GM23338 (cell line): Measurements from ENCODE around the gene AUH. TPM values are rescaled to one million over a fixed set of nuclear protein-coding genes. Genes with fewer than 3 reads are reported as not detected.

Source experiments
- ATAC-seq: fragments of 200-7000 bp; cut with Tn5 transposase; 3 replicates; pipeline ENCODE4 v1.9.1; 2020
- DNase-seq: peaks from one replicate; pipeline ENCODE4 v3.0.0-alpha.2; 2015; ENCODE audit warnings: low spot score
- H2AFZ ChIP-seq: fragments of 200-600 bp; sonication (generic); 2 replicates; pipeline ENCODE4 v1.8.0; 2016; ENCODE audit warnings: antibody characterized with exemption, mild to moderate bottlenecking, moderate library complexity
- H3F3A ChIP-seq: fragments of 200-600 bp; sonication (generic); replicated peaks from 2 replicates; pipeline ENCODE4 v1.8.0; 2017; ENCODE audit warnings: antibody characterized with exemption, mixed run types, low read depth
- H3K27ac ChIP-seq: fragments of 200-600 bp; sonication (generic); 2 replicates; pipeline ENCODE4 v1.6.1; 2016; ENCODE audit warnings: low read depth
- H3K27me3 ChIP-seq: fragments of 200-600 bp; sonication (generic); 2 replicates; pipeline ENCODE4 v1.8.0; 2016; ENCODE audit warnings: mild to moderate bottlenecking, mixed run types, moderate library complexity; ENCODE audit not compliant: insufficient read depth
- H3K36me3 ChIP-seq: fragments of 200-600 bp; sonication (generic); 2 replicates; pipeline ENCODE4 v1.8.0; 2016; ENCODE audit warnings: mild to moderate bottlenecking; ENCODE audit not compliant: insufficient read depth
- H3K4me1 ChIP-seq: fragments of 200-600 bp; sonication (generic); 2 replicates; pipeline ENCODE4 v1.8.0; 2016; ENCODE audit warnings: mild to moderate bottlenecking, moderate library complexity; ENCODE audit not compliant: insufficient read depth
- H3K4me2 ChIP-seq: fragments of 200-600 bp; sonication (generic); 2 replicates; pipeline ENCODE4 v1.7.1; 2017; ENCODE audit warnings: mixed run types
- H3K4me3 ChIP-seq: fragments of 200-600 bp; sonication (generic); 2 replicates; pipeline ENCODE4 v1.6.1; 2016; ENCODE audit warnings: mixed run types
- H3K79me2 ChIP-seq: fragments of 200-600 bp; sonication (generic); replicated peaks from 2 replicates; pipeline ENCODE4 v1.8.0; 2017; ENCODE audit warnings: mild to moderate bottlenecking; ENCODE audit not compliant: insufficient read depth
- H3K9me2 ChIP-seq: fragments of 200-600 bp; sonication (generic); 2 replicates; pipeline ENCODE4 v1.8.0; 2017; ENCODE audit not compliant: insufficient read depth
- H4K20me1 ChIP-seq: fragments of 200-600 bp; sonication (generic); replicated peaks from 2 replicates; pipeline ENCODE4 v1.8.0; 2017; ENCODE audit warnings: mild to moderate bottlenecking; ENCODE audit not compliant: insufficient read depth
- H3K27ac Mint-ChIP-seq: 2 replicates; pipeline ENCODE4 v1.8.0; 2020; ENCODE audit warnings: inconsistent platforms, mild to moderate bottlenecking, moderate library complexity, mixed read lengths
- H3K27me3 Mint-ChIP-seq: 3 replicates; pipeline ENCODE4 v1.8.0; 2022; ENCODE audit warnings: low read depth, mild to moderate bottlenecking, moderate library complexity, mixed read lengths, inconsistent platforms; ENCODE audit not compliant: insufficient read depth, poor library complexity
- H3K36me3 Mint-ChIP-seq: 3 replicates; pipeline ENCODE4 v1.8.0; 2021; ENCODE audit warnings: low read depth, mild to moderate bottlenecking, inconsistent platforms, moderate library complexity, mixed read lengths
- H3K4me1 Mint-ChIP-seq: 3 replicates; pipeline ENCODE4 v1.8.0; 2020; ENCODE audit warnings: mild to moderate bottlenecking, inconsistent platforms, mixed read lengths
- H3K4me3 Mint-ChIP-seq: 3 replicates; pipeline ENCODE4 v1.8.0; 2021; ENCODE audit warnings: moderate library complexity, mild to moderate bottlenecking, inconsistent platforms, mixed read lengths
- H3K9me3 Mint-ChIP-seq: 3 replicates; pipeline ENCODE4 v1.8.0; 2020; ENCODE audit warnings: moderate library complexity, mild to moderate bottlenecking, inconsistent platforms, mixed read lengths
- CREB1 ChIP-seq: fragments of 250-450 bp; sonication (Bioruptor Pico); IDR thresholded peaks from 2 replicates; pipeline ENCODE4 v1.5.0; 2020; ENCODE audit warnings: low read depth, mild to moderate bottlenecking, moderate library complexity
- NANOG ChIP-seq: IDR thresholded peaks from 2 replicates; pipeline ENCODE4 v1.6.1; 2016; ENCODE audit warnings: antibody characterized with exemption, borderline replicate concordance
- ZNF331 ChIP-seq: fragments of 250-450 bp; sonication (Bioruptor Pico); IDR thresholded peaks from 2 replicates; pipeline ENCODE4 v1.5.0; 2020; ENCODE audit warnings: low read depth, mild to moderate bottlenecking, moderate library complexity
- polyA plus RNA-seq: library from polyadenylated mRNA; unstranded; fragments of >200 nt; fragmentation: Nextera tagmentation; extraction: Ambion mirVana; gene quantifications from 2 replicates; pipeline ENCODE4 v1.2.1, GENCODE V29; 2016
- total RNA-seq: library from RNA; depleted of rRNA; stranded (reverse); fragments of >200 nt; shearing (Covaris generic); gene quantifications from 2 replicates; pipeline ENCODE4 v1.2.3, GENCODE V29; 2014
- TF ChIP-seq, protein P1 (sequence below): IDR thresholded peaks from 2 replicates; pipeline ENCODE4 v1.6.1; 2016; ENCODE audit warnings: antibody characterized with exemption
- TF ChIP-seq, protein P2 (sequence below): fragments of 250-450 bp; sonication (Bioruptor Pico); IDR thresholded peaks from 2 replicates; pipeline ENCODE4 v1.5.0; 2020; ENCODE audit warnings: mild to moderate bottlenecking, moderate library complexity

The AUH gene
- total and polyA plus RNA-seq, 2 experiments from 2014 or later, result 28.8 to 34.2 TPM

DNA sequence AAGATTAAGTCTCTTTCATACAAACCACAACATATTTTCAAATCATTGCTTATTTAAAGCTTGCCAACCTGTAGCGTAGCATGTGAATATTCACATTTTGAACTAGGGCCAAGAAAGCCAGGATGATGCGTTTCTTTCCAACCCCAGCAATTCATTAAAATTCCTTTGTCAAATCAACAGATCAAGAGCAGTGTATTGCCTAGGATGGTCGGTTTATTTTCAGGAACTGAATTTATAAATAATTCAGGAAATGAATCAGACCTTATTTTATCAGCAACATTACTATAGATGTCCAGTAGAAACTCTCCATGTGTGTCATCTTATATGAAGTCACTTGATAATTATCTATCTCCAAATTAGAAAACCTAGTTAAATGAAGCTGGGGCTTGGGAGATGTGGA is 13.2 kb upstream of the AUH start:
- no peak overlapping the region for H2AFZ ChIP-seq
- no peak for TF ChIP-seq NANOG
- TF ChIP-seq CREB1 (CRISPR knock-in tag), result no peak
- TF ChIP-seq, protein P1, sequence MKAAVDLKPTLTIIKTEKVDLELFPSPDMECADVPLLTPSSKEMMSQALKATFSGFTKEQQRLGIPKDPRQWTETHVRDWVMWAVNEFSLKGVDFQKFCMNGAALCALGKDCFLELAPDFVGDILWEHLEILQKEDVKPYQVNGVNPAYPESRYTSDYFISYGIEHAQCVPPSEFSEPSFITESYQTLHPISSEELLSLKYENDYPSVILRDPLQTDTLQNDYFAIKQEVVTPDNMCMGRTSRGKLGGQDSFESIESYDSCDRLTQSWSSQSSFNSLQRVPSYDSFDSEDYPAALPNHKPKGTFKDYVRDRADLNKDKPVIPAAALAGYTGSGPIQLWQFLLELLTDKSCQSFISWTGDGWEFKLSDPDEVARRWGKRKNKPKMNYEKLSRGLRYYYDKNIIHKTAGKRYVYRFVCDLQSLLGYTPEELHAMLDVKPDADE, result no peak
- TF ChIP-seq, protein P2, sequence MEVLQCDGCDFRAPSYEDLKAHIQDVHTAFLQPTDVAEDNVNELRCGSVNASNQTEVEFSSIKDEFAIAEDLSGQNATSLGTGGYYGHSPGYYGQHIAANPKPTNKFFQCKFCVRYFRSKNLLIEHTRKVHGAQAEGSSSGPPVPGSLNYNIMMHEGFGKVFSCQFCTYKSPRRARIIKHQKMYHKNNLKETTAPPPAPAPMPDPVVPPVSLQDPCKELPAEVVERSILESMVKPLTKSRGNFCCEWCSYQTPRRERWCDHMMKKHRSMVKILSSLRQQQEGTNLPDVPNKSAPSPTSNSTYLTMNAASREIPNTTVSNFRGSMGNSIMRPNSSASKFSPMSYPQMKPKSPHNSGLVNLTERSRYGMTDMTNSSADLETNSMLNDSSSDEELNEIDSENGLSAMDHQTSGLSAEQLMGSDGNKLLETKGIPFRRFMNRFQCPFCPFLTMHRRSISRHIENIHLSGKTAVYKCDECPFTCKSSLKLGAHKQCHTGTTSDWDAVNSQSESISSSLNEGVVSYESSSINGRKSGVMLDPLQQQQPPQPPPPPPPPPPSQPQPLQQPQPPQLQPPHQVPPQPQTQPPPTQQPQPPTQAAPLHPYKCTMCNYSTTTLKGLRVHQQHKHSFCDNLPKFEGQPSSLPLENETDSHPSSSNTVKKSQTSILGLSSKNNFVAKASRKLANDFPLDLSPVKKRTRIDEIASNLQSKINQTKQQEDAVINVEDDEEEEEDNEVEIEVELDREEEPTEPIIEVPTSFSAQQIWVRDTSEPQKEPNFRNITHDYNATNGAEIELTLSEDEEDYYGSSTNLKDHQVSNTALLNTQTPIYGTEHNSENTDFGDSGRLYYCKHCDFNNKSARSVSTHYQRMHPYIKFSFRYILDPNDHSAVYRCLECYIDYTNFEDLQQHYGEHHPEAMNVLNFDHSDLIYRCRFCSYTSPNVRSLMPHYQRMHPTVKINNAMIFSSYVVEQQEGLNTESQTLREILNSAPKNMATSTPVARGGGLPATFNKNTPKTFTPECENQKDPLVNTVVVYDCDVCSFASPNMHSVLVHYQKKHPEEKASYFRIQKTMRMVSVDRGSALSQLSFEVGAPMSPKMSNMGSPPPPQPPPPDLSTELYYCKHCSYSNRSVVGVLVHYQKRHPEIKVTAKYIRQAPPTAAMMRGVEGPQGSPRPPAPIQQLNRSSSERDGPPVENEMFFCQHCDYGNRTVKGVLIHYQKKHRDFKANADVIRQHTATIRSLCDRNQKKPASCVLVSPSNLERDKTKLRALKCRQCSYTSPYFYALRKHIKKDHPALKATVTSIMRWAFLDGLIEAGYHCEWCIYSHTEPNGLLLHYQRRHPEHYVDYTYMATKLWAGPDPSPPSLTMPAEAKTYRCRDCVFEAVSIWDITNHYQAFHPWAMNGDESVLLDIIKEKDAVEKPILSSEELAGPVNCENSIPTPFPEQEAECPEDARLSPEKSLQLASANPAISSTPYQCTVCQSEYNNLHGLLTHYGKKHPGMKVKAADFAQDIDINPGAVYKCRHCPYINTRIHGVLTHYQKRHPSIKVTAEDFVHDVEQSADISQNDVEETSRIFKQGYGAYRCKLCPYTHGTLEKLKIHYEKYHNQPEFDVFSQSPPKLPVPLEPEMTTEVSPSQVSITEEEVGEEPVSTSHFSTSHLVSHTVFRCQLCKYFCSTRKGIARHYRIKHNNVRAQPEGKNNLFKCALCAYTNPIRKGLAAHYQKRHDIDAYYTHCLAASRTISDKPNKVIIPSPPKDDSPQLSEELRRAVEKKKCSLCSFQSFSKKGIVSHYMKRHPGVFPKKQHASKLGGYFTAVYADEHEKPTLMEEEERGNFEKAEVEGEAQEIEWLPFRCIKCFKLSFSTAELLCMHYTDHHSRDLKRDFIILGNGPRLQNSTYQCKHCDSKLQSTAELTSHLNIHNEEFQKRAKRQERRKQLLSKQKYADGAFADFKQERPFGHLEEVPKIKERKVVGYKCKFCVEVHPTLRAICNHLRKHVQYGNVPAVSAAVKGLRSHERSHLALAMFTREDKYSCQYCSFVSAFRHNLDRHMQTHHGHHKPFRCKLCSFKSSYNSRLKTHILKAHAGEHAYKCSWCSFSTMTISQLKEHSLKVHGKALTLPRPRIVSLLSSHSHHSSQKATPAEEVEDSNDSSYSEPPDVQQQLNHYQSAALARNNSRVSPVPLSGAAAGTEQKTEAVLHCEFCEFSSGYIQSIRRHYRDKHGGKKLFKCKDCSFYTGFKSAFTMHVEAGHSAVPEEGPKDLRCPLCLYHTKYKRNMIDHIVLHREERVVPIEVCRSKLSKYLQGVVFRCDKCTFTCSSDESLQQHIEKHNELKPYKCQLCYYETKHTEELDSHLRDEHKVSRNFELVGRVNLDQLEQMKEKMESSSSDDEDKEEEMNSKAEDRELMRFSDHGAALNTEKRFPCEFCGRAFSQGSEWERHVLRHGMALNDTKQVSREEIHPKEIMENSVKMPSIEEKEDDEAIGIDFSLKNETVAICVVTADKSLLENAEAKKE (CRISPR knock-in tag), result no peak
- no peak for TF ChIP-seq ZNF331 (CRISPR knock-in tag)
- H3F3A ChIP-seq, result no peaks in the 10 kb centered on the region
- Mint-ChIP-seq H3K9me3 (peaks cover 6% of the 10 kb centered on the region; the same call in 2 of the 3 replicates), H3K27me3 (peaks cover 3% of the 10 kb centered on the region), H3K4me3 (no peak overlapping the region), H3K4me1 (0 out of 3 replicates have a peak, but pooled peaks cover 2% of the 10 kb centered on the region), H3K27ac (no peak overlapping the region), H3K36me3 (no peaks in the 10 kb centered on the region)
- DNase-seq (no peak), ATAC-seq (no peak)
- no peaks in the 10 kb centered on the region for H3K9me2 ChIP-seq
- no peaks in the 10 kb centered on the region for H4K20me1 ChIP-seq
- H3K4me2 ChIP-seq, result no peak overlapping the region
- H3K36me3 ChIP-seq, result no peaks in the 10 kb centered on the region
- H3K79me2 ChIP-seq, result no peaks in the 10 kb centered on the region
- no peak overlapping the region for H3K4me3 ChIP-seq
- no peaks in the 10 kb centered on the region for H3K27me3 ChIP-seq
- H3K4me1 ChIP-seq, result no peaks in the 10 kb centered on the region
- no peak overlapping the region for H3K27ac ChIP-seq

DNA sequence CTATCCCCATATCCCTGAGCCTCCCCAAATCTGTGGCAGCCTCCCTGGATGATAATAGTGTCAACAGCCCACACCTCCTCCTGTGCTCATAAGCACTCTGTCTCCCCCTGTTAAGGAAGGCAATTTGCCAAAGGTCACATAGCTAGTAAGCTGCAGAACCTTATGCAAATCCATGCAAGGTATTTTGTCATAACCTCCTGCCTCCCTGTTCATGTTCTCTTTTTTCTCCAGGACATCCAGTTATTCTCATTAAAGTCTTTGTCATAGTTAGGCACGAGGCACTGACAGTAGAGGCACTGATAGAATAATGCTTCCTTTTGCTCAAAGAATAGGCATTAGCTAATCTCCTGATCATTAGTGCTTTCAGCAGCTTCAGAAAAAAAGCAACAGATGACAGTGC is 10.2 kb upstream of the AUH start:
- H4K20me1 ChIP-seq, result no peaks in the 10 kb centered on the region
- no peak overlapping the region for H3K27ac Mint-ChIP-seq
- ATAC-seq (no peak), DNase-seq (no peak)
- 0 out of 3 replicates have a peak, but pooled peaks cover 2% of the 10 kb centered on the region for H3K4me1 Mint-ChIP-seq
- H3K79me2 ChIP-seq, result no peaks in the 10 kb centered on the region
- peaks cover 2% of the 10 kb centered on the region for H3K27me3 Mint-ChIP-seq
- no peaks in the 10 kb centered on the region for H3K36me3 ChIP-seq
- no peaks in the 10 kb centered on the region for H3K4me1 ChIP-seq
- no peaks in the 10 kb centered on the region for H3F3A ChIP-seq
- no peaks in the 10 kb centered on the region for H3K27me3 ChIP-seq
- 0 out of 2 replicates have a peak, but pooled peaks cover 5% of the 10 kb centered on the region for H3K9me2 ChIP-seq
- no peak overlapping the region for H3K27ac ChIP-seq
- H2AFZ ChIP-seq, result 0 out of 2 replicates have a peak overlapping the region, but pooled peaks have one; percentile 47
- no peak overlapping the region for H3K4me3 ChIP-seq
- H3K4me3 Mint-ChIP-seq, result no peak overlapping the region
- H3K9me3 Mint-ChIP-seq, result no peaks in the 10 kb centered on the region
- no peak overlapping the region for H3K4me2 ChIP-seq
- H3K36me3 Mint-ChIP-seq, result no peaks in the 10 kb centered on the region
- TF ChIP-seq, protein P2 (CRISPR knock-in tag), result no peak
